NCI-H82 (cell line): ENCODE data around the gene TAP2.
"Not testable (repeated sequence)": the region's sequence is repeated elsewhere in the genome, so short reads cannot be mapped to it uniquely, and the experiment has no call there.

Experiments
- DNase-seq: peaks from one replicate; lab custom pipeline; 2025; lab: John Stamatoyannopoulos, UW

The TAP2 gene

DNA sequence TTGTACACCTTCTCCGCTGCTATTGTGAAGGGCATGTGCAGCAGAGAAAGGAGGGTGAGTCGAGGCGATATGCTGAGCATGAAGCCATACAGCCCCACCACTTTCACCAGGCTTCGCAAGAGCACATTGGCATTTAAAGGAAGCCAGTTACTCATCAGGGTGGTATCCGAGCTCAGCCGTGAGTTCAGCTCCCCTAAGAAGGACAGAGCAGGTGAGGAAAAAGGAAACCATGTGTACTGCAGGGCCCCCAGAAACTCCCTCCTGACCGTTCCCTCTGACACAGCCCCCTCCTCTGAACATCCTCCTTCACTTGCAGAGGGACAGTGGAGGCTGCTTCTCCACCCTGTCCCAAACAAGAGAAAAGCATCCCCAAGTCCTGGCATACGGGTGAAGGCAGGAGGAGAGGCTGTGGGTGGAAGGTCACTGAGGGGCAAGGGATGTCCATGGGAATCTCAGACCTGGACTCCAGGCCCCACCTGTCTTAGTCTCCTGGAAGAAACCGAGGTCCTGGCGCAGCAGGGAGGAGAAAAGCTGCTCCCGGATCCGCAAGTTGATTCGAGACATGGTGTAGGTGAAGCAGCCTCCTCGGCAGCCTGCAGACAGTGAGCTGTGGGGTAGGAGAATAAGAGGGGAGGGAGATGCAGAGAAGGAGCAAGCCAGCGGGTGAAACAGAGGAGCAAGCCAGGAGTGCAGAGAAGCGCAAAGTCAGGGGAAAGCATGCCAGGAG is 3.2 kb downstream of the TAP2 start:
- no peak for DNase-seq

DNA sequence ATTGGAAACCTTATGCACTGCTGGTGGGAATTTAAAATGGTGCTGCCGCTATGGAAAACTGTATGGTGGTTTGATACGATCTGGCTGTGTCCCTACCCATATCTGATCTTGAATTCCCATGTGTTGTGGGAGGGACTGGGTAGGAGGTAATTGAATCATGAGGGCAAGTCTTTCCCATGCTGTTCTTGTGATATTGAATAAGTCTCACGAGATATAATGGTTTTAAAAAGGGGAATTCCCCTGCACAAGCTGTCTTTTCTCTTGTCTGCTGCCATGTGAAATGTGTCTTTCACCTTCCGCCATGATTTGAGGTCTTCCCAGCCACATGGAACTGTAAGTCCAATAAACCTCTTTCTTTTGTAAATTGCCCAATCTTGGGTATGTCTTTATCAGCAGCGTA is 4.9 kb downstream of the TAP2 start:
- no peak for DNase-seq

DNA sequence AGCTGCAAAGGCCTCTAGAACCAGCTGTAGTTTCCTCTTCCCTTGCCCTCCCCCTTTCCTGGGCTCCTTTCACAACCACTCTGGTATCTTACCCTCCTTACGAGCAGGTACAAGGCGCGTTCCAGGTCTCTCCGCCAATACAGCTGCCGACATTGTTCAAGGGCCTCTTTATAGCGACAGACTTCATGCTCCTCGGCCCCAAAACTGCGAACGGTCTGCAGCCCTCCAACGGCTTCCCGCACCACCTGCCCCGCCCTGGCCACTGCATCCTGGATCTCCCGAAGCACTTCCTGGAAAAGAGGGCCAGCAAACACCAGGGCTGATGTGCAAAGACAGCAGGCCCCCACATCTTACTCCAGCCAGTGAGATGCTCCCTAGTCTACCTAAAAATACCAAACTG is 6.0 kb downstream of the TAP2 start:
- no peak for DNase-seq

DNA sequence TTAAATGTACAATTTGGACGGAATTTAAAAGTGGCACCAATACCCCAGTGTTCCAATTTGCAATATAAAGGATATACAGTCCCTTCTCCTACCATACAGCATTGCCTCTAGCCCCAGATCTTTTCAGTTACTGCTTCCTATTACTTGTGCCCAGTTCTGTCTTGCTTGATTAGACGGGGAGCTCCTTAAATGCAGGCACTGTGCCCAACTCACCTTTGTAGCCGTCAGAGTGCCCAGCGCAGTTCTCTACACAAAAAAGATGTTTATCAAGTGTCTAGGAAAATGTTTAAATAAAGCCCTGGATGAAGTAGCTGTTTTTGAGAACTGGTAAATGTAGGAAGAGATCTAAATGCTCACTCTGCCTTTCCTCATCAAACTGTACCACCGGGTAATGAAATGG is 7.6 kb downstream of the TAP2 start:
- DNase-seq: no peak

DNA sequence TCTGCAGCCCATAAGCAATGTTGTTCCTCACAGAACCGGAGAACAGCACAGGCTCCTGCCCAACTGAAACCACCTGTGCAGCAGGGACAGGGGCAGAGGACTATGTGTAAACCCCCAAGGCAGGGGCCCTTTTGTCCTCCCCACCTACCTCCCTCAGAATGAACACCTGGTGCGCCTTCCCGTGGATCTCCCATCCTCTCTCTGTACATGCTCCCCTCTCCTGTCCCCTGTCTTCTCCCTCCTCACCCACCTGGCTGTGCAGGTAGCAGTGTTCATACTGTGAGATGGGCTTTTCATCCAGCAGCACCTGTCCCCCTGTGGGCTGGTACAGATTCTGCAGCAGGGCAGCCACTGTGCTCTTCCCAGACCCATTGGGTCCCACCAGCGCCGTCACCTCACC is 8.5 kb downstream of the TAP2 start:
- no peak for DNase-seq

DNA sequence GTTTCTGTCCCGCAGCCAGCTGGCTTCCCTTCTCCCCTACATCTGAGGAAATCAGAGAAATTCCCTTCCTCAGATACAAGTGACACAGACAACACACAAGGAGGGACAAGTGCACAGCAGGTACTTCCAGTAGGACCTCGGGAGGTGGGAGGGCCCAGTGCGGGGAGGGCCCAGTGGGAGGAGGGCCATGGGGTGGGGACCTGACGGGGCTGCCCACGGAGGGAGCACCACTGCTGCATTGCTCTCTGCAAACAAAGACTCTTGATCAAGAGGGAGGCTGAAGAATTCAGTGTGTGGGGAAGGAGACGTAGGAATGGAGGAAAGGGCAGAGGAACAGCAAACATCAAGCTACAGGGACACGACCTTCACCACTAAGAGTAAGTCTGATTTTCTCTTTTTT is 9.0 kb downstream of the TAP2 start:
- DNase-seq: no peak

DNA sequence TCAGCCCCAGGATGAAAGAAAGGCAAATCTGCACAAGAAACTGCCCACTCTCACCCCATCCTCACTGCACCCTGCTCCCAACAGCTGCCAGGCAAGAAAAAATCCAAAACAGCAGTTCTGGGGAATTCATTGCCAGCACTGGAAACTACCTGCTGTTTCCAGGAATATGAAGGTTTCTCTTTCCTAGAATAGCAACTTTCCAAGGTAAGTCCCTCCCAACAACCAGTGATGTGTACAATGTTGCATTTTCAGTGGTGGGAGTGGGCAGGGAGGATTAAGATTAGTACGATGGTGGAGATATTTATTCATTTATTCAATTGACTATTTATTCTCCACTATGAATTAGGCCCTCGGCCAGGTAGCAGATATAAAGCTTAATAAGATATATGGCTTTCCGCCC is 11.5 kb downstream of the TAP2 start:
- DNase-seq: no peak

DNA sequence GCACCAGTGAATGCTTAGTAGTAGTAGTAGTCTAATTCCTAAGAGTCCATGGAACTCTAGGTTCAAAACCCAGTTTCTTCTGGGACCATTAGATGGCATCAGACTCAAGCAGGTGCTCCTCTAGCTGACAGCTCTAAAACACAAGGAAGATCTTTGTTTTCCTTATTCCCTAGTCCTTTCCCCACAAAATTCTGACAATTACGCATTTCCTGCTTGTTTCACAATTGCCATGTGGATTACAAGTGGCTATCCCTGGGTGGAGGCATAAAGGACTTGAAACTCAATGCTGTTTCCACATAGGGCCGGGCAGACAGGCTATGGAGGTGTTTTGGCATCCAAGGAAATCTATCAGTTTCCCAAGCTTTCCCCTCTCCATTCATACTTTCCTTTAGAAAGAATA is 12.6 kb downstream of the TAP2 start:
- DNase-seq: no peak

DNA sequence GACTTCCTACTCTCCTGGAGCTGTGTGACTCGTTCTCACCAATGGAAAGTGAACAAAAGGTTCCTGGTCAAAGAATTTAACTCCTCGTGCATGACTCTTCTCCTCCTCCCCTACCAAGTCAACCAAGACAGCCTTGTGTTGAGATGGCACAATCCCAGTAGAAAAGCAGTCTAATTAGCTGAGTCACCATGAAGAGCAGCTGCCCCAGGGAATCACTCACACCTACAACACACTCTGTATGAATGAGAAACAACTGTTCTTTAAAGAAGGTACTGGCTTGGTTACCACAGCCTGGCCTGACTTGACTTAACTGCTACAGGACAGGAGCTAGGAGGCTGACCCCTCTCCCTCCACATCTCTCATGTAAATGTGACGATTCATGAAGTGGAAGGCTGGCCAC is 18.8 kb downstream of the TAP2 start:
- DNase-seq: no peak

DNA sequence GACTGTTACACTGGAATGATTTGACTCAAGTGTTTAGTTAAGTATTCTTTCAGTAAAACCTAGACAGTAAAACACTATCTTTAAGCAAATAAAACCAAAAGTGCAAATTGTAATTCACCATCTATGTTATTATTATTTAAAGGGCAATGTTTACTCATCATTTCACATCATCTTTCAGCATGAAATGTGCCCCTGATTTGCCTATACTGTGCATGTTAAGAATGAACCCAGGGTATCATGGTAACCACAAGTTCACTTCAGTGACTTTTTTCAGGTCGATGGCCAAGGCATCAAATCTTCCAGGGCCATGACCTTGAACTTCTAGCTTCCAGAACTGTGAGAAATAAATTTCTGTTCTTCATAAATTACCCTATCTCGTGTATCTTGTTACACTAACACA is 19.7 kb downstream of the TAP2 start:
- no peak for DNase-seq

DNA sequence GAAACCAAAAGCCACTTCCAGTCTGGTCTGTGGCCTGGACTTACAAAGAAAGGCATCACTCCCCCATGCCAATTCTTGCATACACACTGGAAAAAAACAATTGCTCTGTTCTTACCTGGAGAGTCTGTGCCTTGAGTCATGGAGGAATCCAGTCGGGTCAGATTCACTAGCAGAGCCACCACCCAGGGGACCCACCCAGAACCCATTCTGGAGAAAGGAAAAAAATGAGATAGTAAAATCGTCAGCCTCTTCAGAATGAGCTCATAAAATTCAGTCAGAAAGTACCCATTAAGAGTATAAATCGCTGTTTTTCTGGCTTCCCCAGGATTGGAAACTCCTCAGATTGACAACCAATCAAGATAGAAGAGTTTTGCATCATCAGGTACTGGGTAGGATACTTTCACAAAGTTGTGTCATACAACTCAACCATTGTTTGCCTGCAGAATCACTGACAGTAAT is 21.8 kb downstream of the TAP2 start, which contains the start of gene HLA-DOB:
Gene HLA-DOB, minus strand, starts transcription at position 257 of the 459 bp plus-strand sequence. Its CDS starts 51 bp downstream, at position 206.
- DNase-seq: no peak

DNA sequence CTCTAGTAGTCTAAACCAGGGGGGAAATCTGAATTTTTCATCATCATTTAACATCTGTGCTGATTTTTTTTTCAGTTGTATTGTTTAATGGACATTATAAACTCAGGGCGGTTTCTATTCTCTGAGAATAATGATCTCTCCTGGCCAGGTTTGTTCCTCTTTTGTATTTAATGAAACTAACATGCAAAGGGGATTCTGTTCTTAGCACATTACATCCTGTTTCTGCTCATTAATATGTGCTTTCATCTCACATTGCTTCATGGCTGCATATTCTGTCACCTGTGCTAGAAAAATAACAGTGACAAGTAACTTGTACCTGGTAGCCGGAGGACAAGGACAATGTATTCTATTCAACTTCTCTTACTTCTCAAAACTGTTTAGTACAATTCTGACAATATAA is 22.5 kb downstream of the TAP2 start:
- no peak for DNase-seq

DNA sequence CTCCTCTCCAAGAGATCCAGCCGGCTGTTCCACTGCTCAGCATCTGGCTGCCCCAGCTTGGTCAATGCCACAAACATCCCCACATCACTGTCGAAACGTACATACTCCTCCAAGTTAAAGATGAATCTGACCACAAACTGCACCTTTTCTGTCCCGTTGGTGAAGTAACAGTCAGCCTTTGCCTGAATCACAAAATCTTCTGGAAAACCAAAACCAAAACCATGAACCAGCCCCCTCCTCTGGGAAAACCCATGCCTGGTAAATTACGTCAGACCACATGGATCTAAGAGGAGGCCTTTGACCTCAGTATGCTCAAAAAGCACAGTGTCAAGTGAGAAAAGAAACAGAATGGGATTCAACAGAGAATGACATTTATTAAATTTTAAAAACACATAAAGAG is 23.4 kb downstream of the TAP2 start:
- no peak for DNase-seq

DNA sequence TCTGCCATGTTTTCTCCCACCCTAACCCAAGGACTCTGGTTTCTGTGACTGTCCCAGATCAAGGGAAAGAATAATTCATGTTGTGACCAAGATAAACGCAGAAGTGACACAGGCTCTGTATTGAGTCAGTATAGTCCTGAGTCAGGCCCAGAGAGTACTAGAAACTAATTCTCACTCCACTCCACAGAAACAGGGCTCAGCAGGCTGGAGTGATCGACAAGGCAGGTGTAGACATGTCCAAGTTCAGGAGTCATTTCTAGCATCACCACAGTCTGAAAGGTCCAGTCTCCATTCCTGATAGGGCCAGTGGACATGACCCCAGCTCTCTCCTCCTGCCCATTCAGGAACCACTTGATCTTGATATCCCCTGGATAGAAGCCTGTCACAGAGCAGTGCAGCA is 24.4 kb downstream of the TAP2 start:
- no peak for DNase-seq

DNA sequence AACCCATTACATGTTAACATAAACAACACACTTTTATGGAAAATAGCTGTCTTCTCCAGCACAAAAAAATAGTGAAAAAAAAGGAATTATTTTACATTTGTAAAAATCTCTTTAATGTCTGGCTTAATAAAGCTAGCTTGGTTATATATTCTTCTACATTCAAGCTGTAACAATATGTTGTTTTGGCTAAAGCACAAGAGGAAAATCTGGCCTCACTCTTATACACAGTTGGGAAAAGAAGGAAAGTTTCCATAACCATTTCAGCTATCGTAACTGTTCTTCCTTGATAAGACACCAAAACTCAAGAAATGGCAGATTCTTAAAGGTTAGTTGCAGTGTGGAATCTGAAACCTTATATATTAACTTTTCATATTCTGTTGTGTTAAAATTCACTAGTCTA is 29.4 kb downstream of the TAP2 start:
- DNase-seq: no peak

DNA sequence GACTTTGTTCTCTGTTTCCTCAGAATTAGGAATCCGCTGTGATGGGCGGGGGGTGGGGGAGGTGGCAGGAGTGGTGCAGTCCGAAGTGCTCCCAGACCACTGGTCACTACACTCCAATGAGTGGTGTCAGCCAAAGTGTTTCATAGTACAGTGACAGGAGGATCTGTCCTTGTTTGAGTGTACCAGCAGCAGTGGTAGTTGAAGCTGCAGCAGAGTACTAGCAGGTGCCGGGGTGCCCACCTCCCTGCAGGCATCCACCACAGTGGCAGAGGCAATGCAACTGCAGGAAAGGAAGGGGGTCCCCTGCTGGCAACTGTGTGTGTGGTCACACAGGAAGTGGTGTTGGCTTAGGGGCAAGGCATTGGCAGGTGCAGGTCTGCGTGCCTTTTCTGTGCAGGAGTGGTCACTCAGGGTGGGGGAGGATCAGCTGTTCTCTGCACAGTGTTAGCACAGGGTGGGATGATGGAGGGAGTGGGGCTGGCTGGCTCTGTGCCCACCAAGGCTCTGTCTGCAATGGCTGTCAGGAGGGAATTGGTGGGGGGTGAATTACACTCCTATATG is 31.4 kb downstream of the TAP2 start:
- DNase-seq: no peak

DNA sequence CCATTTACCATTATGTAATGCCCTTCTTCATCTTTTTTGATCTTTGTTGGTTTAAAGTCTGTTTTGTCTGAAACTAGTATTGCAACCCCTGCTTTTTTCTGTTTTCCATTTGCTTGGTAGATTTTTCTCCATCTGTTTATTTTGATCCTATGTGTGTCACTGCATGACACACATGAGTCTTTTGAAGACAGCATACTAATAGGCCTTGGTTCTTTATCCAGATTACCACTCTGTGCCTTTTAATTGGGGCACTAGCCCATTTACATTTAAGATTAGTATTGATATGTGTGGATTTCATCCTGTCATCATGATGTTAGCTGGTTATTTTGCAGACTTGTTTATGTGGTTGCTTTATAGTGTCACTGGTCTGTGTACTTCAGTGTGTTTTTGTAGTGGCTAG is 33.1 kb downstream of the TAP2 start:
- DNase-seq: not testable (repeated sequence)

DNA sequence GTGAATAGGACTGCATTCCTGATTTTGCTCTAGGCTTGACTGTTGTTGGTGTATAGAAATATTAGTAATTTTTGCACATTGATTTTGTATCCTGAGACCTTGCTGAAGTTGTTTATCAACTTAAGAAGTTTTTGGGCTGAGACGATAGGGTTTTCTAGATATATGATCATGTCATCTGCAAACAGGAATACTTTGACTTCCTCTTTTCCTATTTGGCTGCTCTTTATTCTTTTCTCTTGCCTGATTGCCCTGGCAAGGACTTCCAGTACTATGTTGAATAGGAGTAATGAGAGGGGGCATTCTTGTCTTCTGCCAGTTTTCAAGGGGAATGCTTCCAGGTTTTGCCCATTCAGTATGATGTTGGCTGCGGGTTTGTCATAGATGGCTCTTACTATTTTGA is 35.1 kb downstream of the TAP2 start:
- DNase-seq: no peak

DNA sequence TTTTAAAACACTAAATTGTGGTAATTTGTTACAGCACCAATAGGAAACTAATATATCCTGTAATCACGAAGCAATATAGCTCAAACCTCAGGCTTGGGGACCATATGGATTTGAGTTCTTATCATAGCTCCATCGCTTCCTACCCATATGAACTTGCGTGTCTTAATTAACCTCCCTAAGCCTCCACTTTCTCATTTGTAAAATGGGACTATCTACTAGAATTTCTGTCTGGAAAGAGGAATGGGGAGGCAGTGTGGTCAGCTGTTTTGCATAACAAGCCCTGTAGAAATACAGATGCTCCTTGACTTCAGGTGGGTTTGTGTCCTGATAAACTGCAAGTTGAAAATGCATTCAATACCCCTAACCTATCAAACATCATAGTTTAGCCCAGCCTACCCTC is 38.8 kb downstream of the TAP2 start:
- no peak for DNase-seq

DNA sequence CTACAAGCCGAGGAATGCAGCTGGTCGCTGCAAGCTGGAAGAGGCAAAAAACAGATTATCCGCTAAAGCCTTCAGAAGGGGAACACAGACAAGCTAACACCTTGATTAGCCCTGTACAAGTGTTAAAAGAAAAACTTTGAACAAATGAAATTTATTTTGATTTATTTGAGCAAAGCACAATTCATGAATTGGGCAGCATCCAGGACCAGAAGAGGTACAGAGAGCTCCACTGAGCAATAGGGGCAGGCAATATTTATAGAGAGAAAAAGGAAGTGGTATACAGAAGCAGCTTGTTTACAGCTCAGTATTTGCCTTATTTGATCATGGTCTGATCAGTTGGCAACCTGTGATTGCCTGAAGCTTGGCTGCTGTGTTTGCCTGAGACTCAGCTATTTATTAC is 39.4 kb downstream of the TAP2 start:
- DNase-seq: no peak

DNA sequence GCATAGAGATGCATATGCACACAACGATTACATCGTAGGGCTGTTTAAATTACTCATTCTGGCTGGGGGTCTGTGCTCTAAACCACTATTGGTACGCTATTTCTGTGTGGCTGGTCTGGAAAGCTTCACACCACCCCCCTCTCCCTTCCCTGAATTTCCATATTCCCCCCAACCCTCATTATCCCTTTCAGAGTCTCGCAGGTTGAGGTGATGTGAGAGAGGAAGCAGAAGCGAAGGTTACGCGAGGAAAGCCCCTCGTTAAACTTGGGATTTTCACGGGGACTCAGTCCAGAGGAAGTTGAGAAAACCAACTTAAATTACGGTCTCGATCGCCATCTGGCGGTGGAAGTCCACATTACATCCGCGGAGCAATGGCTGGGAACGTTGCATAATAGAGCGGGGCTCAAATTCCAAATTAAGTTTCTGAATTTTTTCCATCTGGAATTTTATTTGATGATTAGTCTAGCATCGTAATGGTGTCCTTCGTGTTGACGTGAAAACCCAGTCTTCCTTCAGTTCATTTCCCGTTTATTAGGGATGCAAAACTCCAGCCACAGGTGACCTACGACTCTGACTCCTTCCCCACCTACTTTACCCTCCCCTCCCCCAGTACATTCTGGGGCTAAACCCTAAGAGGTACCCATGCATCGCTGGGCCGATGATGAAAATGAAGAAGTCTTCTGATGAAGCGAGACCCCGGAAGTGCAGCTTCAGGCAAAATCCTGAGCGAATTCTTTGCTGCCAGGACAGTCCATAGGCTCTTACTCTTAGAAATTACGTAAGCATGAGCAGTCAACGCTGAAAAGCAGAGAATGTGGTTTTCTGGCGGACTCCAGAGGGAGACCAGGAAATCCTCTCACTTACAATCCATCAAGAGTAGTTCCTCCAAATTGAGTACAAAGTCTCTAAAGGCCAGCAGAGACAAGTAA is 41.4 kb downstream of the TAP2 start:
- DNase-seq: peak; percentile 76

DNA sequence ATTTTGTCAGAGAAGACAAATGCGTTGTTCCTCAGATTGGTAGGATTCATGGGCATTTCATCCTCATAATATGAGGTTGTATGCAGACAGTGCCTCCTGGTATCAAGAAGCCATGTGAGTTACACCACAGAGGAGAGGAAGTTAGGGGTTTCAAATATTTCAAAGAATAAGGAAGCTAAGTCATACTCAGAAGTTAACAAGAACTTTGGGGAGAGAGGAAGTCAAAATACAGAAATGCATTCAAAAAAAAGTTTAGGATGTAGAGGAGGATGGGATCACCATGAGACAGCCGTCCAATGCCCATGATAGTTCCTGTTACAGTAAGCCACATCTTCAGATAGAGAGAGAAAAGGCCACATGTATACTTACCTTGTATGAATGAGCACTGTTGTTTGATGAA is 44.0 kb downstream of the TAP2 start:
- DNase-seq: no peak

DNA sequence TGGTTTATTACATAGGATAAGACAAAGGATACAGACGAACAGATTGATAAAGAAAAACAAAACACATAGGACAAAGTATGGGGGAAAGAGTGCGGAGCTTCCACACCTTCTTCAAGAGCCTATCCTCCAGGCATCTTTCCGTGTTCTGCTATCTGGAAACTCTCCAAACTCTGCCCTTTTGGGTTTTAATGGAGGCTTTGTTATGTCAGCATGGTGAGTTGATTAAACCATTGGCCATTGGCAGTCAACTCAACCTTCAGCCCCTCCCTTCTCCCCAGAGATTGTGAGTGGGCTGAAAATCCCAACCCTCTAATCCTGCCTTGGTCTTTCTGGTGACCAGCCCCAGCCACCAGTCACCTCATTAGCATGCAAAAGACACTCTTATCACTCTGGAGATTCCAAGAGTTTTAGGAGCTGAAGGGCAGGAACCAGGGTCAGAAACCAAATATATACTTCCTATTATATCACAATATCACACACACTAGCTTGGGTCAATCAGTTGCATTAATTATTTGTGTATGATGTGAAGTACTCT is 45.6 kb downstream of the TAP2 start:
- DNase-seq: no peak
